K562 (cell line): ENCODE results near the gene MTFMT. TPM values are rescaled to one million over a fixed set of nuclear protein-coding genes. Genes with fewer than 3 reads are reported as not detected.

Experiments used
- C11orf30 ChIP-seq: fragments of 450-650 bp; IDR thresholded peaks from 2 replicates; pipeline ENCODE4 v1.6.1; 2016; ENCODE audit warnings: low read depth, mild to moderate bottlenecking
- ELF2 ChIP-seq: fragments of 250-450 bp; sonication (Bioruptor Pico); IDR thresholded peaks from 2 replicates; pipeline ENCODE4 v1.5.0; 2021; ENCODE audit warnings: mild to moderate bottlenecking
- SIN3A ChIP-seq, 2 experiments: fragments of 150-350 bp in 1 of 2; IDR thresholded peaks; 2 replicates each; pipeline ENCODE4 v1.6.1; 2011 to 2016; ENCODE audit warnings: borderline replicate concordance in 2 of 2, low read depth in 2 of 2, low read length in 2 of 2, mild to moderate bottlenecking in 2 of 2, moderate library complexity in 2 of 2; ENCODE audit not compliant: control insufficient read depth in 1 of 2
- TARDBP ChIP-seq: fragments of 450-650 bp; IDR thresholded peaks from 2 replicates; pipeline ENCODE4 v1.6.1; 2016
- ZFPM2 ChIP-seq: fragments of 250-450 bp; sonication (Bioruptor Pico); IDR thresholded peaks from 2 replicates; pipeline ENCODE4 v1.5.1; 2022; ENCODE audit warnings: mild to moderate bottlenecking
- ZNF583 ChIP-seq: fragments of 250-450 bp; sonication (Bioruptor Pico); IDR thresholded peaks from 2 replicates; pipeline ENCODE4 v1.4.0; 2020
- polyA plus RNA-seq, 8 experiments: library from polyadenylated mRNA; depleted of rRNA in 4 of 8; stranded (reverse) in 5 of 8; unstranded in 3 of 8; fragments of >200 nt; fragmentation: Nextera tagmentation in 2 of 8; fragmentation: Illumina TruSeq in 1 of 8; extraction: Ambion mirVana in 2 of 8; extraction: Trizol in 1 of 8; gene quantifications; 2 replicates each; pipeline versions ENCODE4 v1.2.1 to v1.2.3, GENCODE V29; 2011 to 2014; ENCODE audit warnings: inconsistent platforms in 1 of 8, missing spikeins in 1 of 8
- total RNA-seq, 7 experiments: library from RNA; depleted of rRNA in 6 of 7; stranded (reverse); fragments of >200 nt in 6 of 7; fragmentation: Illumina TruSeq in 2 of 7; extraction: Trizol in 2 of 7; gene quantifications; 2 replicates each; pipeline versions ENCODE4 v1.2.1 to v1.2.3, GENCODE V29; 2011 to 2021; ENCODE audit warnings: low replicate concordance in 1 of 7
- TF ChIP-seq, protein P1 (sequence below): sonication (generic); formaldehyde crosslinking; IDR thresholded peaks from 2 replicates; pipeline ENCODE4 v1.8.0; 2022; ENCODE audit warnings: mild to moderate bottlenecking, missing genetic modification reagents

The MTFMT gene
- total and polyA plus RNA-seq, 9 of the 15 experiments (the other 6 are each of a cell fraction or from before 2014, with no cell fraction given): 1.4 to 31.1 (median 16.2) TPM

DNA sequence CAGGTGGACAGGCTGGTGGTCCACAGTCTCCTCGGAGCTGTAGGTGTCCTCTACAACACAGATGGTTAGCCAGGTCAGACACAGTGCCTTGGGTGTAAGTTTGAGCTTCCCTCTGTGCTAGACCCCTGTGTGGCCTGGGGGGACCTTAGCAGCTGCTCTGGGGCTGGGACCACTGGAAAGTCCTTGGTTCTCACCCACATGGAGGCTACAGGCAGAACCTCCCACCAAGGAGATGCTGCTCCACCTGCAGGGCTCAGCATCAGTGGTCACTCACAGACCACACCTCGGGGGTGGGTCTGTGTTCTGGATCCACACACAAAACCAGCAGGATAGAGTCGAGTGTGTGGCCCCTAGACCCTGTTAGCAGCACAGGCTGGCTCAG is 29.9 kb upstream of the MTFMT start (continued):
- TF ChIP-seq, protein P1, sequence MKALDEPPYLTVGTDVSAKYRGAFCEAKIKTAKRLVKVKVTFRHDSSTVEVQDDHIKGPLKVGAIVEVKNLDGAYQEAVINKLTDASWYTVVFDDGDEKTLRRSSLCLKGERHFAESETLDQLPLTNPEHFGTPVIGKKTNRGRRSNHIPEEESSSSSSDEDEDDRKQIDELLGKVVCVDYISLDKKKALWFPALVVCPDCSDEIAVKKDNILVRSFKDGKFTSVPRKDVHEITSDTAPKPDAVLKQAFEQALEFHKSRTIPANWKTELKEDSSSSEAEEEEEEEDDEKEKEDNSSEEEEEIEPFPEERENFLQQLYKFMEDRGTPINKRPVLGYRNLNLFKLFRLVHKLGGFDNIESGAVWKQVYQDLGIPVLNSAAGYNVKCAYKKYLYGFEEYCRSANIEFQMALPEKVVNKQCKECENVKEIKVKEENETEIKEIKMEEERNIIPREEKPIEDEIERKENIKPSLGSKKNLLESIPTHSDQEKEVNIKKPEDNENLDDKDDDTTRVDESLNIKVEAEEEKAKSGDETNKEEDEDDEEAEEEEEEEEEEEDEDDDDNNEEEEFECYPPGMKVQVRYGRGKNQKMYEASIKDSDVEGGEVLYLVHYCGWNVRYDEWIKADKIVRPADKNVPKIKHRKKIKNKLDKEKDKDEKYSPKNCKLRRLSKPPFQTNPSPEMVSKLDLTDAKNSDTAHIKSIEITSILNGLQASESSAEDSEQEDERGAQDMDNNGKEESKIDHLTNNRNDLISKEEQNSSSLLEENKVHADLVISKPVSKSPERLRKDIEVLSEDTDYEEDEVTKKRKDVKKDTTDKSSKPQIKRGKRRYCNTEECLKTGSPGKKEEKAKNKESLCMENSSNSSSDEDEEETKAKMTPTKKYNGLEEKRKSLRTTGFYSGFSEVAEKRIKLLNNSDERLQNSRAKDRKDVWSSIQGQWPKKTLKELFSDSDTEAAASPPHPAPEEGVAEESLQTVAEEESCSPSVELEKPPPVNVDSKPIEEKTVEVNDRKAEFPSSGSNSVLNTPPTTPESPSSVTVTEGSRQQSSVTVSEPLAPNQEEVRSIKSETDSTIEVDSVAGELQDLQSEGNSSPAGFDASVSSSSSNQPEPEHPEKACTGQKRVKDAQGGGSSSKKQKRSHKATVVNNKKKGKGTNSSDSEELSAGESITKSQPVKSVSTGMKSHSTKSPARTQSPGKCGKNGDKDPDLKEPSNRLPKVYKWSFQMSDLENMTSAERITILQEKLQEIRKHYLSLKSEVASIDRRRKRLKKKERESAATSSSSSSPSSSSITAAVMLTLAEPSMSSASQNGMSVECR: no peak
- no peak for TF ChIP-seq TARDBP
- TF ChIP-seq ELF2 (CRISPR knock-in tag): no peak
- no peak for TF ChIP-seq ZFPM2 (CRISPR knock-in tag)
- TF ChIP-seq SIN3A (IDR thresholded peaks at IDR 0.05; ENCODE audit: borderline replicate concordance in 2 of 2, control insufficient read depth in 1 of 2, low read depth in 2 of 2, low read length in 2 of 2): no peak
- no peak for TF ChIP-seq ZNF583 (CRISPR knock-in tag)
- no peak for TF ChIP-seq C11orf30
